ENCODE measurements around the gene RHD.

Gene RHD

GRCh38 chr1:25245393-25245792 is 26.9 kb upstream of the RHD start:
- TF ChIP-seq TEAD4 (IDR thresholded peaks at IDR 0.05) (no peak), FOXM1 (IDR thresholded peaks at IDR 0.05; ENCODE audit: borderline replicate concordance, low read depth) (no peak), EGR1 (IDR thresholded peaks at IDR 0.05) (no peak), TAF1 (IDR thresholded peaks at IDR 0.05; ENCODE audit: low read depth) (no peak), NFIC (IDR thresholded peaks at IDR 0.05) (no peak), MAX (IDR thresholded peaks at IDR 0.05) (no peak), RAD21 (IDR thresholded peaks at IDR 0.05; ENCODE audit: low read depth) (no peak), CREB1 (IDR thresholded peaks at IDR 0.05; ENCODE audit: low read depth) (no peak), TCF12 (IDR thresholded peaks at IDR 0.05; ENCODE audit: low read depth) (no peak), REST (IDR thresholded peaks at IDR 0.05; ENCODE audit: low read depth) (no peak), ZBTB7A (IDR thresholded peaks at IDR 0.05; ENCODE audit: low read depth) (no peak), USF1 (IDR thresholded peaks at IDR 0.05) (no peak)

GRCh38 chr1:25245809-25246599 is 26.3 kb upstream of the RHD start:
- no peak for TF ChIP-seq NFIC (IDR thresholded peaks at IDR 0.05)
- no peak for TF ChIP-seq EGR1 (IDR thresholded peaks at IDR 0.05)
- no peak for TF ChIP-seq TCF12 (IDR thresholded peaks at IDR 0.05; ENCODE audit: low read depth)
- no peak for TF ChIP-seq USF1 (IDR thresholded peaks at IDR 0.05)
- TF ChIP-seq REST (IDR thresholded peaks at IDR 0.05; ENCODE audit: low read depth) = no peak
- TF ChIP-seq YY1 (IDR thresholded peaks at IDR 0.05; ENCODE audit: low read depth) = no peak
- no peak for TF ChIP-seq ZBTB7A (IDR thresholded peaks at IDR 0.05; ENCODE audit: low read depth)
- TF ChIP-seq TEAD4 (IDR thresholded peaks at IDR 0.05) = no peak
- TF ChIP-seq EP300 (IDR thresholded peaks at IDR 0.05; ENCODE audit: borderline replicate concordance) = no peak
- no peak for TF ChIP-seq TAF1 (IDR thresholded peaks at IDR 0.05; ENCODE audit: low read depth)
- TF ChIP-seq CEBPB (IDR thresholded peaks at IDR 0.05) = no peak
- TF ChIP-seq FOXM1 (IDR thresholded peaks at IDR 0.05; ENCODE audit: borderline replicate concordance, low read depth) = no peak
- no peak for TF ChIP-seq CREB1 (IDR thresholded peaks at IDR 0.05; ENCODE audit: low read depth)
- no peak for TF ChIP-seq MAX (IDR thresholded peaks at IDR 0.05)
- no peak for TF ChIP-seq RAD21 (IDR thresholded peaks at IDR 0.05; ENCODE audit: low read depth)

- TF ChIP-seq YY1 (IDR thresholded peaks at IDR 0.05; ENCODE audit: low read depth) (no peak), REST (IDR thresholded peaks at IDR 0.05; ENCODE audit: low read depth) (no peak), RAD21 (IDR thresholded peaks at IDR 0.05; ENCODE audit: low read depth) (no peak), NFIC (IDR thresholded peaks at IDR 0.05) (no peak), EGR1 (IDR thresholded peaks at IDR 0.05) (no peak), USF1 (IDR thresholded peaks at IDR 0.05) (no peak), FOXM1 (IDR thresholded peaks at IDR 0.05; ENCODE audit: borderline replicate concordance, low read depth) (no peak), ZBTB7A (IDR thresholded peaks at IDR 0.05; ENCODE audit: low read depth) (no peak)
Observed at GRCh38 chr1:25246600-25247023, 25.7 kb upstream of the RHD start.
